ENCODE data around the gene ASCC3. TPM values are rescaled to one million over a fixed set of nuclear protein-coding genes. Genes with fewer than 3 reads are reported as not detected.

ASCC3 gene
- total RNA-seq, 1 experiment from 2014 or later = 79.3 TPM

DNA sequence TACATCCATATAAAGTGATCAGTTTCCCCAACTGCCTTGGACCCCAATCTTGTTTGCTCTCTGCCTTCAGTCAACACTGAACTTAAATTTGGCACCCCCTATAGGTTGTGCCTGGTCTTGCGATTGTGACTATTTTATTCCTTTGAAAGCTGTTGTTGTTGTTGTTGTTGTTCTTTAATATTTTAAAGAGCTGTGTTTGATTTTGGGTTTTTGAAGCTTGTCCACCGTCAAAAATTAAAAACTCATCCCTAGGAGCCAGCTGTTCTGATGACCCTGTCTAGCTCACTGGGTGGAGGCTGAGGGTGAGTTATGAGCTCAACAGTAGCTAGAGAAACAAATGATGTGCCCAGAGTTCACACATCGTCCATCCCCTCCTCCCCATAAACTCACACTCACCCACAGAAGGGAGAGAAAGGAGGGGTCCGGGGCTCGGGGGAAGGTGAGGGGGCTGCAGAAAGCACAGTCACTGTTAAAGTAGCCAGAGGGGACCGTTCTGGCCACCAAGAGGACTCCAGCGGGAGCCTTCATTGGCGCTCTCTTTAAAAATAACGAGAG lies 420.4 kb downstream of the ASCC3 start:
- no peaks in the 10 kb centered on the region for H3K36me3 ChIP-seq
- DNase-seq = peak; percentile 35 to 71
- H3K4me3 ChIP-seq = peak overlapping the region; percentile 63
- H3K27ac ChIP-seq = peak overlapping the region; percentile 86
- H3K27me3 ChIP-seq = no peaks in the 10 kb centered on the region
- H3K4me1 ChIP-seq = peaks cover 6% of the 10 kb centered on the region; the same call in 1 of the 2 replicates
- H3K9me3 ChIP-seq (replicated peaks) = no peaks in the 10 kb centered on the region

GRCh38 chr6:100459592-100460184 lies 421.4 kb downstream of the ASCC3 start:
- Histone ChIP-seq H3K36me3 (no peaks in the 10 kb centered on the region), H3K27me3 (no peaks in the 10 kb centered on the region), H3K4me1 (peaks cover 6% of the 10 kb centered on the region; the same call in 1 of the 2 replicates), H3K9me3 (replicated peaks) (no peaks in the 10 kb centered on the region; the same call in 1 of the 2 replicates), H3K4me3 (no peak overlapping the region), H3K27ac (no peak overlapping the region)
- no peak for DNase-seq

- Histone ChIP-seq H3K4me3 (no peak overlapping the region), H3K27me3 (no peaks in the 10 kb centered on the region), H3K4me1 (peaks cover 6% of the 10 kb centered on the region; the same call in 1 of the 2 replicates)
These were observed 422.1 kb downstream of the ASCC3 start for GRCh38 chr6:100458841-100459591.

More at GRCh38 chr6:100458841-100459591, 422.1 kb downstream of the ASCC3 start:
- no peak for DNase-seq
- H3K27ac ChIP-seq = no peak overlapping the region
- H3K9me3 ChIP-seq (replicated peaks) = no peaks in the 10 kb centered on the region; the same call in 1 of the 2 replicates
- no peaks in the 10 kb centered on the region for H3K36me3 ChIP-seq
